GM21717 (cell line): ENCODE results near the gene YAP1.

ENCODE experiments used
- ATAC-seq: cut with Tn5 transposase; IDR thresholded peaks from one replicate; pipeline ENCODE4 v1.9.1; 2021; ENCODE audit warnings: mild to moderate bottlenecking, moderate library complexity; ENCODE audit not compliant: unreplicated experiment

YAP1 gene

GRCh38 chr11:102157219-102157618 is 47.0 kb downstream of the YAP1 start:
- no peak for ATAC-seq

- ATAC-seq = no peak
Measured at GRCh38 chr11:102158164-102158735, 48.0 kb downstream of the YAP1 start.

- no peak for ATAC-seq
Measured at GRCh38 chr11:102163368-102163767, 53.1 kb downstream of the YAP1 start.

- no peak for ATAC-seq
Measured at GRCh38 chr11:102166175-102167064, 56.2 kb downstream of the YAP1 start.

GRCh38 chr11:102168481-102168880 is 58.2 kb downstream of the YAP1 start:
- ATAC-seq = no peak

- ATAC-seq = no peak
Measured at GRCh38 chr11:102171101-102171500, 60.9 kb downstream of the YAP1 start.

GRCh38 chr11:102172127-102172848 is 62.0 kb downstream of the YAP1 start:
- ATAC-seq = no peak

- ATAC-seq = no peak
Measured at GRCh38 chr11:102177126-102177525, 66.9 kb downstream of the YAP1 start.

GRCh38 chr11:102177974-102178631 is 67.9 kb downstream of the YAP1 start:
- no peak for ATAC-seq

- ATAC-seq = no peak
Measured at GRCh38 chr11:102179371-102179770, 69.1 kb downstream of the YAP1 start.

- ATAC-seq = no peak
Measured at GRCh38 chr11:102184269-102184987, 74.2 kb downstream of the YAP1 start.

GRCh38 chr11:102186551-102187191 is 76.4 kb downstream of the YAP1 start:
- ATAC-seq = no peak

- ATAC-seq = no peak
Measured at GRCh38 chr11:102187416-102188151, 77.3 kb downstream of the YAP1 start.

GRCh38 chr11:102188488-102188887 is 78.2 kb downstream of the YAP1 start:
- no peak for ATAC-seq

GRCh38 chr11:102191832-102192231 is 81.6 kb downstream of the YAP1 start:
- no peak for ATAC-seq

GRCh38 chr11:102192349-102193066 is 82.3 kb downstream of the YAP1 start:
- ATAC-seq = no peak

- no peak for ATAC-seq
Measured at GRCh38 chr11:102194257-102194656, 84.0 kb downstream of the YAP1 start.

GRCh38 chr11:102194990-102195389 is 84.7 kb downstream of the YAP1 start:
- ATAC-seq = no peak

GRCh38 chr11:102196351-102196750 is 86.1 kb downstream of the YAP1 start:
- ATAC-seq = no peak
